ENCODE measurements around the gene P3R3URF.

The P3R3URF gene

DNA sequence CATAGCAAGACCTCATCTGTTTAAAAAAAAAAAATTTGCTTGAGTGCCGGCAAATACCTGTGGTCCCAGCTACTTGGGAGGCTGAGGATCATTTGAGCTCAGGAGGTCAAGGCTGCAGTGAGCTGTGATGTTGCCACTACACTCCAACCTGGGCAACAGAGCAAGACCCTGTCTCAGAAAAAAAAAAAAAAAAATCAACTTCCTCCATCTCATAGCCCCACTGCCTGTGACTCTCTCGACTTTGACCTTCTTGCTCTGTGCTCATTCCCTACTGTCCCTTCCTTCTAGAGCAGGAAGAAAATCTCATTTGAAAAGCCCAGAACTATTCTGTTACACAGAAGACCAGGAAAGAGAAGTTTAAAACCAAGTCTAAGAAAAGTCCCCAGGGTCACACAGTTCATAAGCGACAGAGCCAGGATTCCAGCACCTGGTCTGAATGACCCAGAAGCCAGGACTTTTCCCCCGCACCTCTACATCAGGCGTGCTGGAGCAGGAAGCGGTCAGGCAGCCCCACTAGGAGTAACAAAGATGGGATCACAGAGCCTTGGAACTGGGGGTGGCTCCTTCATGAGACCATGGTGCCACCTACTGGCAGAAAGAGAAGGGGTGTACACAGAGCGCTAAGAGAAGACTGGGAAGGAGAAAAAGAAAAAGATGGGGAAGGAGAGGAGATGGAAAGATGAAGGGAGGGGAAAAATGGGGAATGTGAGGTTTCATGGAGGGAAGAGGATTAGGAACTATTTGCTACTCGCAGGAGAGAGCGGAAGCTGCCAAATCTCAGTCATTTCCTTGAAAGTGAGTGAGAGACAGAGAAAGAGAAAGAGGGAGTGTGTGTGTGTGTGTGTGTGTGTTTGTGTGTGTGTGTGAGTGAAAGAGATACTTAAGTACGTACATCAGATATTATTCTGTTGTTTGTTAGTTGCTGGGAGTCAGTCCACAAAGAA lies 3.1 kb upstream of the P3R3URF start:
- Histone ChIP-seq H3K4me3 (ENCODE audit: low read length) (peak overlapping the region; percentile 6), H3K27me3 (ENCODE audit: control insufficient read depth, insufficient read depth, low read length) (no peaks in the 10 kb centered on the region), H3K36me3 (ENCODE audit: control insufficient read depth, insufficient read depth, low read length) (no peaks in the 10 kb centered on the region), H3K9ac (ENCODE audit: low read length) (no peak overlapping the region), H3K27ac (ENCODE audit: low read depth, low read length) (no peak overlapping the region), H3K4me1 (ENCODE audit: control insufficient read depth, insufficient read depth, low read length) (peaks cover 8% of the 10 kb centered on the region)

GRCh38 chr1:46175243-46175642 lies 1.0 kb downstream of the P3R3URF start:
- no peaks in the 10 kb centered on the region for H3K36me3 ChIP-seq (ENCODE audit: control insufficient read depth, insufficient read depth, low read length)
- H3K4me1 ChIP-seq (ENCODE audit: control insufficient read depth, insufficient read depth, low read length) = peaks cover 17% of the 10 kb centered on the region
- H3K4me3 ChIP-seq (ENCODE audit: low read length) = no peak overlapping the region
- no peaks in the 10 kb centered on the region for H3K27me3 ChIP-seq (ENCODE audit: control insufficient read depth, insufficient read depth, low read length)
- no peak overlapping the region for H3K9ac ChIP-seq (ENCODE audit: low read length)
- no peak overlapping the region for H3K27ac ChIP-seq (ENCODE audit: low read depth, low read length)

- no peaks in the 10 kb centered on the region for H3K36me3 ChIP-seq (ENCODE audit: control insufficient read depth, insufficient read depth, low read length)
- H3K27ac ChIP-seq (ENCODE audit: low read depth, low read length) = peak within 1 kb of the TSS; percentile 51
- peaks cover 17% of the 10 kb centered on the region for H3K4me1 ChIP-seq (ENCODE audit: control insufficient read depth, insufficient read depth, low read length)
- no peaks in the 10 kb centered on the region for H3K27me3 ChIP-seq (ENCODE audit: control insufficient read depth, insufficient read depth, low read length)
- no peak within 1 kb of the TSS for H3K9ac ChIP-seq (ENCODE audit: low read length)
- H3K4me3 ChIP-seq (ENCODE audit: low read length) = peak within 1 kb of the TSS; percentile 12
These were observed 1.6 kb downstream of the P3R3URF start, which contains the start of gene TSPAN1 for GRCh38 chr1:46174448-46175231. TSS of gene TSPAN1 (plus strand) at chr1:46175087. CDS start at chr1:46181108, 6,021 bp downstream.

GRCh38 chr1:46173361-46173856 lies 2.9 kb downstream of the P3R3URF start:
- H3K9ac ChIP-seq (ENCODE audit: low read length) = no peak overlapping the region
- peak overlapping the region; percentile 12 for H3K4me3 ChIP-seq (ENCODE audit: low read length)
- H3K36me3 ChIP-seq (ENCODE audit: control insufficient read depth, insufficient read depth, low read length) = no peaks in the 10 kb centered on the region
- no peak overlapping the region for H3K27ac ChIP-seq (ENCODE audit: low read depth, low read length)
- no peaks in the 10 kb centered on the region for H3K27me3 ChIP-seq (ENCODE audit: control insufficient read depth, insufficient read depth, low read length)
- peaks cover 17% of the 10 kb centered on the region for H3K4me1 ChIP-seq (ENCODE audit: control insufficient read depth, insufficient read depth, low read length)

DNA sequence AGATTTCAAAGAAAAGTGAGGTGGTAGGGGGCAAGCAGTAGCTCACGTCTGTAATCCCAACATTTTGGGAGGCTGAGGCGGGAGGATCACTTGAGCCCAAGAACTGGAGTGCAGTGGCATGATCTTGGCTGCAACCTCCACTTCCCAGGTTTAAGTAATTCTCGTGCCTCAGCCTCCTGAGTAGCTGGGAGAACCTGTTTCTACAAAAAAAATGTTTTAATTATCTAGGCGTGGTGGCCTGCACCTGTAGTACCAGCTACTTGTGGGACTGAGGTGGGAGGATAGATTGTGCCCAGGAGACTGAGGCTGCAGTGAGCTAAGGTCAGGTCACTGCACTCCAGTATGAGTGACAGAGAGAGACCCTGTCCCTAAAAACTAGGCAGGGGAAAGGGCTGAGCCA lies 4.0 kb downstream of the P3R3URF start:
- H3K27ac ChIP-seq (ENCODE audit: low read depth, low read length) = no peak overlapping the region
- H3K9ac ChIP-seq (ENCODE audit: low read length) = no peak overlapping the region
- H3K4me3 ChIP-seq (ENCODE audit: low read length) = no peak overlapping the region
- peaks cover 17% of the 10 kb centered on the region for H3K4me1 ChIP-seq (ENCODE audit: control insufficient read depth, insufficient read depth, low read length)
- no peaks in the 10 kb centered on the region for H3K27me3 ChIP-seq (ENCODE audit: control insufficient read depth, insufficient read depth, low read length)
- no peaks in the 10 kb centered on the region for H3K36me3 ChIP-seq (ENCODE audit: control insufficient read depth, insufficient read depth, low read length)

DNA sequence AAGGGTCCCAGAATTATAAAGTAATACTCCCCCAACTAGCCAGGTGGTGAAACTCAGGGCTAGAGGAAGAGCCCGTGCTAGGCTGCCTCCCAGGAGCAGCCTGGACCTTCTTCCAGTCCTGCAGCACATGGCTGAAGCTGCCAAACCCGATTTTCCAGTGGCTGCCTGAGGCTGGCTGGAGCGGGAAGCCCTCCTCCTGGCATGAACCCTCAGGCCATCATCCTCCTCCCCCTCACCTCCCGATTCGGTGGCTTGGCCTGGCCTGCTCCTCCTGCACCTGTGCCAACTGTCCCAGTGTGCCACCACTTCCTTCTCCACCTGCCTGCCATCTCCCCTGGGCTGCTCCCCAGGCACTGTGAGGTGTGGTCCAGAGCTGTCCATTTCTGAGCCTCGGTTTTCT lies 4.4 kb downstream of the P3R3URF start:
- H3K9ac ChIP-seq (ENCODE audit: low read length) = no peak overlapping the region
- H3K27ac ChIP-seq (ENCODE audit: low read depth, low read length) = no peak overlapping the region

DNA sequence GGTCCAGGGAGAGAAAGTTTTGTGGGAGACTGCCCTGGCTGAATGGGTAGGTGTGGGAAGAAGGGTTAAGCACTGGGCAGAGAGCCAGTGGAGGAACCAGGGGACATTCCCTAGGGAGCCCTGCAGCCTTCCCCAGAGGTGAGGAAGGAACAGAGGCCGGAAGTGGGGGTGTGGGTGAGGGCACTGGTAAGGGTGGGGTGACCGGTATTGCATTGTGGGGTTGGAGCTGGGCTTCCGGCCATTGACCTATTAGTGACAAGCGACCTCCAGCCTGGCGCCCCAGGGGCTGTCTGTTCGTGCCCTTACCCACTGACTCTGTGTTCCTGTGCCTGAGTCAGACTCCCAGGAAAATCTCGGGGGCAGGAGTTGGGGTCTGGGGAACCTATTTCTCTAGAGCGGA lies 4.9 kb downstream of the P3R3URF start:
- Histone ChIP-seq H3K9ac (ENCODE audit: low read length) (no peak overlapping the region), H3K36me3 (ENCODE audit: control insufficient read depth, insufficient read depth, low read length) (no peaks in the 10 kb centered on the region), H3K4me3 (ENCODE audit: low read length) (no peak overlapping the region), H3K27me3 (ENCODE audit: control insufficient read depth, insufficient read depth, low read length) (no peaks in the 10 kb centered on the region), H3K27ac (ENCODE audit: low read depth, low read length) (no peak overlapping the region), H3K4me1 (ENCODE audit: control insufficient read depth, insufficient read depth, low read length) (peaks cover 17% of the 10 kb centered on the region)

More for the DNA sequence above, 4.4 kb downstream of the P3R3URF start:
- Histone ChIP-seq H3K27me3 (ENCODE audit: control insufficient read depth, insufficient read depth, low read length) (no peaks in the 10 kb centered on the region), H3K4me3 (ENCODE audit: low read length) (no peak overlapping the region), H3K36me3 (ENCODE audit: control insufficient read depth, insufficient read depth, low read length) (no peaks in the 10 kb centered on the region), H3K4me1 (ENCODE audit: control insufficient read depth, insufficient read depth, low read length) (peaks cover 17% of the 10 kb centered on the region)

- no peak overlapping the region for H3K9ac ChIP-seq (ENCODE audit: low read length)
- no peak overlapping the region for H3K4me3 ChIP-seq (ENCODE audit: low read length)
- H3K36me3 ChIP-seq (ENCODE audit: control insufficient read depth, insufficient read depth, low read length) = no peaks in the 10 kb centered on the region
- no peak overlapping the region for H3K27ac ChIP-seq (ENCODE audit: low read depth, low read length)
- H3K27me3 ChIP-seq (ENCODE audit: control insufficient read depth, insufficient read depth, low read length) = no peaks in the 10 kb centered on the region
- H3K4me1 ChIP-seq (ENCODE audit: control insufficient read depth, insufficient read depth, low read length) = peaks cover 17% of the 10 kb centered on the region
These were observed 6.4 kb downstream of the P3R3URF start for GRCh38 chr1:46169811-46170454.

DNA sequence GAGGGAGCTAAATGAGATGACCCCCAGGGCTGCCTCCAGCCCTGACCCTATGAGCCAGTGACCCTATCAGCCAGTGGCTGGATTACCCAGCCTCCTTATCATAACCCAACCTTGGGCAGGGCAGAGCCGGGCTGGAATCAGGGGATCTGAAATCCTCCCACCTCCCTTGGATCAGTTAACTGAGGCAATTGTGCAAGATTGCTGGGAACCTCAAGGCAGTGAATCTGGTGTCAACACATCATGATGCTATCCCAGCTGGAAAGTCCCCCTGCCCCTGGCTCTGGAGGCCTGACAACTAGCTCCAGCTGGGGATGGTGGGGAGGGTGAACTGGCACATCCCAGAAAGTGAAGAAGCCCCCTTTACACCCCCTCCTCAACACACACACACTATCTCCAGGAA lies 7.8 kb downstream of the P3R3URF start:
- Histone ChIP-seq H3K36me3 (ENCODE audit: control insufficient read depth, insufficient read depth, low read length) (no peaks in the 10 kb centered on the region), H3K9ac (ENCODE audit: low read length) (no peak overlapping the region), H3K27ac (ENCODE audit: low read depth, low read length) (no peak overlapping the region), H3K27me3 (ENCODE audit: control insufficient read depth, insufficient read depth, low read length) (no peaks in the 10 kb centered on the region), H3K4me3 (ENCODE audit: low read length) (no peak overlapping the region), H3K4me1 (ENCODE audit: control insufficient read depth, insufficient read depth, low read length) (peaks cover 6% of the 10 kb centered on the region)

GRCh38 chr1:46166521-46167462 lies 9.5 kb downstream of the P3R3URF start:
- Histone ChIP-seq H3K4me1 (ENCODE audit: control insufficient read depth, insufficient read depth, low read length) (no peaks in the 10 kb centered on the region), H3K36me3 (ENCODE audit: control insufficient read depth, insufficient read depth, low read length) (no peaks in the 10 kb centered on the region)

GRCh38 chr1:46160212-46160611 lies 16.1 kb downstream of the P3R3URF start:
- Histone ChIP-seq H3K9ac (ENCODE audit: low read length) (no peak overlapping the region), H3K4me3 (ENCODE audit: low read length) (no peak overlapping the region), H3K36me3 (ENCODE audit: control insufficient read depth, insufficient read depth, low read length) (no peaks in the 10 kb centered on the region), H3K27ac (ENCODE audit: low read depth, low read length) (no peak overlapping the region), H3K27me3 (ENCODE audit: control insufficient read depth, insufficient read depth, low read length) (no peaks in the 10 kb centered on the region), H3K4me1 (ENCODE audit: control insufficient read depth, insufficient read depth, low read length) (no peaks in the 10 kb centered on the region)

More at GRCh38 chr1:46166521-46167462, 9.5 kb downstream of the P3R3URF start:
- H3K27me3 ChIP-seq (ENCODE audit: control insufficient read depth, insufficient read depth, low read length) = no peaks in the 10 kb centered on the region
- H3K4me3 ChIP-seq (ENCODE audit: low read length) = peak overlapping the region; percentile 58
- no peak overlapping the region for H3K9ac ChIP-seq (ENCODE audit: low read length)
- no peak overlapping the region for H3K27ac ChIP-seq (ENCODE audit: low read depth, low read length)
